ENCODE data around the gene NCKAP5.

The NCKAP5 gene

DNA sequence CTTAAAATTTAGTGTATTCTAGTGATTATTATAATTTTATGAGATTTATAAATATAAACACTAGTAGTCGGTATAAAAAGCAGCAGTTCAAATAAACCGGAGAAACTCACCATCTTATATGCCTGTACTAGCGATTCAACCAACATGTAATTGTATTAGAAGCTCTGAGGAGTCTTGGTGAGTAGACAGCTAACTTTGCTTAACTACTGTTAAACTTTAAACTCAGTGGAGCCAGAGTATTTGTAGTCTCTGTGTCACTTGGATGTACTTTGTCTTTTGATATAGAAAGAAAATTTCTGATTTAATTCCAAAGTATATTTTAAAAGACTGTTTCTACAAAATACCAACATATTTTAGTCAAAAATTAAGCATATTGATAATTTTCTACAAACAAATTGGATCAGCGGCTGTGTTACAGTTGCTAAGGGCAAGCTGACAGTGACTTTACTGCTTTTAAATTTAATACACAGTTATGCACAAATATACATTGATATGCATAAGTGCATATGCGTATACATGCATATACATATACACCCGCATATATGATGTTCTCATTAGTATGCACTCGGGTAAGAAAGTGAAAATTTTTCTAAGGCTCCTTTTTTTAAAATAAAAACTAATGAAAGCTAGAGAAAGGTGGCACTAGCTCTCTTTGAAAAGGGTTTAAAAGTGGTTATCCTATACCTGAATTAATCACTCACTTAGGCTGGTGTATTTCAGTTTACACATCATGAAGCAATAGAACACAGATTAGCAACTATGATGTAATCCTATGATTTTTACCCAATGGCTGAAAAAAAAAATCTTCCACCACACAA lies 374.5 kb downstream of the NCKAP5 start:
- DNase-seq (ENCODE audit: extremely low spot score): no peak
- TF ChIP-seq CTCF (IDR thresholded peaks at IDR 0.05; ENCODE audit: control extremely low read depth, extremely low read depth, low read depth, missing control alignments): no peak
- ChIA-PET CTCF (interaction anchor here (1.3 kb wide), 1 partner anchor 20 kb away, joined by 3 read pairs; no protein-coding TSS in a partner anchor), POLR2A (no interaction called here)

- POLR2A ChIA-PET: no interaction called here
Observed at GRCh38 chr2:133192028-133192427, 376.2 kb downstream of the NCKAP5 start.

GRCh38 chr2:133177196-133177595 lies 391.1 kb downstream of the NCKAP5 start:
- CTCF ChIA-PET: no interaction called here

More at GRCh38 chr2:133192028-133192427, 376.2 kb downstream of the NCKAP5 start:
- DNase-seq (ENCODE audit: extremely low spot score): no peak
- TF ChIP-seq CTCF (IDR thresholded peaks at IDR 0.05; ENCODE audit: control extremely low read depth, extremely low read depth, low read depth, missing control alignments): no peak
- CTCF ChIA-PET: no interaction called here

GRCh38 chr2:133175926-133176325 lies 392.3 kb downstream of the NCKAP5 start:
- DNase-seq (ENCODE audit: extremely low spot score): no peak
- CTCF ChIA-PET: no interaction called here
- POLR2A ChIA-PET: no interaction called here
- TF ChIP-seq CTCF (IDR thresholded peaks at IDR 0.05; ENCODE audit: control extremely low read depth, extremely low read depth, low read depth, missing control alignments): no peak

More at GRCh38 chr2:133177196-133177595, 391.1 kb downstream of the NCKAP5 start:
- DNase-seq (ENCODE audit: extremely low spot score): no peak
- POLR2A ChIA-PET: no interaction called here
- TF ChIP-seq CTCF (IDR thresholded peaks at IDR 0.05; ENCODE audit: control extremely low read depth, extremely low read depth, low read depth, missing control alignments): no peak

DNA sequence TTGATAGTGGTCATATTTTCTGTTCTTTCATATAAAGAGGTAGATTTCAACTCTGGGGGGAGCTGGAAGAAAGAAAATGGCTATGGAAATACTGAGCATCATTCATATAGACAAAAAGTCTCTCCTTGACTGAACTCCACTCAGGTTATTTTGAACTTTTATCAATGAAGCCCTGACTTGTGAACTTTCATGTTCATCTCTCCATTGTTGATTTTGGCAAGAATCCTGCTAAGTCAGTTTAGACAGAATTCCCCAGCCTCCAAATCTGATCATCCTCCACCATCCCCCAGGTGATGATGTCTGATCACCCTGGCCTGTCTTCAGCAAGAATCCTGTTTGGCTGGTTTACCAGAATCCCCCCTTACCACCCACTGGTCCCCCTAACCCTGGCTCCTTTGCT lies 395.0 kb downstream of the NCKAP5 start:
- POLR2A ChIA-PET: no interaction called here
- no peak for TF ChIP-seq CTCF (IDR thresholded peaks at IDR 0.05; ENCODE audit: control extremely low read depth, extremely low read depth, low read depth, missing control alignments)
- CTCF ChIA-PET: interaction anchor here (5.2 kb wide), 1 partner anchor 626 kb away, joined by 32 read pairs; no protein-coding TSS in a partner anchor
- DNase-seq (ENCODE audit: extremely low spot score): no peak

DNA sequence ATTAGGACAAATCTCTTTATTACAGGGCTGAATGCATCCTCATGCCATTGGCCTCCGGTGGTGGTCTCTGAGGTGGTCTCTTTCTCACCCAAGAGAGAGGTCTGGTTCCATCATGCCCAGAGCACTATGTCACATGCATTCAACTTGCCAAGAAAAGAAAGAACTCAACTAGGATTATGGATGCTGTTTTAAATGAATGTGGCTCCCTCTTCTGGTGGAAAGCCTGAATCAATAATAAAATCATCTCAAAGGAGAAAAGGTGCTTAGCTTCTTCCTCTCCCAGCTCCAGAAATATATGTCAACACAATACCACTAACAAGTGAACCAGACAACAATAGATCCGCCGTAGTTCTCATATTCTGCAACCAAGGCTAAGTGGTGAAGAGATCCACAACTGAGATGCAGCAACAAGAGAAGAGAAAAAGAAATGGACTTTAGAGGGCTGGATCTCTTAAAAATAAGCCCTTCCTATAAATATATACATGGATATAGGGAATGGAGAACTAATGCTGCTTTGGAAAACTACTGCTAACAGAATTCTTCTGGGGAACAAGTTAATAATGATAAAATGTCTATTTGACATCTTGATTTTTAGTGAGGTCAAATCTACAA lies 396.8 kb downstream of the NCKAP5 start:
- peak; percentile 22 for DNase-seq (ENCODE audit: extremely low spot score)
- CTCF ChIA-PET: interaction anchor here (0.7 to 5.2 kb wide), 4 partner anchors 10 to 624 kb away, joined by 3 to 32 read pairs (median 4); no protein-coding TSS in a partner anchor
- POLR2A ChIA-PET: no interaction called here
- TF ChIP-seq CTCF (IDR thresholded peaks at IDR 0.05; ENCODE audit: control extremely low read depth, extremely low read depth, low read depth, missing control alignments): peak; percentile 46
